C1 segment of cervical spinal cord (tissue), 14 donors: Measurements from ENCODE around the gene C1orf21.
A peak's percentile ranks its signal among the peaks of the same experiment; 100 is the strongest.

ENCODE experiments used
- DNase-seq, 14 donors: peaks; one replicate each; lab custom pipeline; 2025; lab: John Stamatoyannopoulos, UW

Gene C1orf21

DNA sequence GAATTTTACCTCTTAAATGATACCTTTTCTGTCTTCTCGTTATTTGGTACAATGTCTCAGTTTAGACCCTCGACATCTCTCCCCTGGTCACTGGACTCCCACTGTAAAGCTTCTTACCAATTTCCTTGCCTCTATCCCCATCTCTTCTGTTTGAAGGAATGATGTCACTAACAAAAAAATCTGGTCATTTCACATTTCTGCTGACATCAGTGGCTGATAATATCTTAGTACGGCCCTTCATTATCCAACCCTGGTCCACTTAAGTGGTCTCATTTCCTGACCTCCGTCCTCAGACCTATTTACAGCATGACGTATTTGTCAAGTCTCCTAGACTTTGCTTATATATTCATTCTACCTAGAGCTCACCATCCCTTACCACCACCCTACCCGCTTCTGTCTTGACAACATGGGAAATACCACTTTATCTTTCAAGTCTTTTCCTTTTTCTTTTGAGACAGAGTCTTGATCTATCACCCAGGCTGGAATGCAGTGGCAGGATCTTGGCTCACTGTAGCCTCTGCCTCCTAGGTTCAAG is 60.9 kb downstream of the C1orf21 start:
- no peak for DNase-seq

- no peak for DNase-seq
These were observed 63.1 kb downstream of the C1orf21 start for GRCh38 chr1:184449916-184450315.

DNA sequence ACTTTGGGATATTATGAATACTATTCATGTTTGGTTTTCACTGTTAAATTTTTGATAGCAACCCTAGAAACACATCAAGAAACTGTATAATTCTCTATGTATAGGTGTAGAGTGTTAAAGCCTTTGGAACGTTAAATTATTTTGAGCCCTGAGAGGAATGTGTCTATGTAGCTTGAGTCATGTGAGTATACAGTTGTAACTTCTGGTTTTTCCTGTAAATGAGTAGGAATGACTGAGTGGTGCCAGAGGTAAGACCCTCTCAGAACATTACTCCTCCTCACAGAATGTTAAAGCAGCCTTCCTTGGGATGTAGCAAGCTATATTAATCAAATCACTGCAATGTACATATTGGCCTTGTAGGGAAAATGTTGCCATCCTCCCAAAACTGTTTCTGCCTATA is 69.0 kb downstream of the C1orf21 start:
- no peak for DNase-seq

DNA sequence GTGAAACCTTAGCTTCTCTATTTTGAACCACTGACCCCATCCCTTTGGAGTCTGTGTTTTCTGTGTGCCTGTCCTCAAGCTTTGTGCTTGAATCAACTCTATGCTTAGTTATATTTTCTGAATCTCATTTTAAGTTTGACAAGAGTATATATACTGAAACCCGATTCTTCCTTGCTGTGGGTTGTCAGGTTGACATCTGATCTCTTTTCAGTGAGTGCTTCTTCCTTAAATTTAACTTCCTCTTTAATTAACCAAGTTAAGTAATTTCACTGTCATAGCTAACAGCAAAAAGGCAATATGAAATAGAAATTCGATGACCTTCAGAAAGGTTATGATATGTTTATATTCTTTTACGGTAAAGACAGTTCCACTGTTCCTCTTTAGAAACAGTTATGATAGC is 69.4 kb downstream of the C1orf21 start:
- DNase-seq: no peak

GRCh38 chr1:184457500-184457899 is 70.7 kb downstream of the C1orf21 start:
- DNase-seq: peak in 1 of 14 donors; percentile 62

- no peak for DNase-seq
These were observed 74.5 kb downstream of the C1orf21 start for GRCh38 chr1:184461321-184461720.

GRCh38 chr1:184462155-184462554 is 75.3 kb downstream of the C1orf21 start:
- DNase-seq: no peak

DNA sequence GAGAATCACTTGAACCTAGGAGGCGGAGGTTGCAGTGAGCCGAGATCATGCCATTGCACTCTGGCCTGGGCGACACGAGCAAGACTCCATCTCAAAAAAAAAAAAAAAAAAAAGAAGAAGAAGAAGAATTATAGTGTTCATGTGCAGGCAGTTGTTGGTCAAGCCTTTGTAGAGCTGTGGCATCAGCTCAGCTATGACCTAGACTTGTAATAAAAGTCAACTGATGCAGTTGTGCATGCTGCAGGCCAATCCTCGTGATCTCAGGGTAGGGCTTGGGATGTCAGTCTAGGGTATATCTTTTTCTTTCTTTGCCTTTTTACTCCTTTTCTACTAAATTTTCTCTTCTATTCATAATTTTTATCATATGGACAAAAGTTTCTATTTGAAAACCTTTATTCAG is 76.2 kb downstream of the C1orf21 start:
- DNase-seq: no peak

DNA sequence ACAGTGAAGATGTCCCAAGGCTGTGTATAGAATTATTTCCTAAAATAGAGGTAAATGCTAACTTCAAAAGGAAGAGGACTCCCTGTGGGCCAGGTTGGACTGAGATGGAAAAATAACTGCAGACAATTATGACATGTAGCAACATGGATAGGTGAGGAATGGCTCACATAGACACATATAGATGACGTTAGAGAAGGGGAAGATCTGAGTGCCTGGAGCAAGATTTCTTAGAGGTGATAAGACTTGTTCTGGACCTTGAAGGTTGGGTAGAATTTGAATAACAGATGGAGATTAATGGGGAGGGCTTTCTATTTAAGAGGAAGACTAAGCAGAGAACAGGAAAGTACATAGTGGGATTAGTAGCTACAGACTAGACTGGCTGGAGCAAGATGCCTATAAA is 76.9 kb downstream of the C1orf21 start:
- DNase-seq: no peak

- DNase-seq: no peak
These were observed 77.9 kb downstream of the C1orf21 start for GRCh38 chr1:184464757-184465156.

GRCh38 chr1:184465489-184466146 is 78.8 kb downstream of the C1orf21 start:
- DNase-seq: no peak

DNA sequence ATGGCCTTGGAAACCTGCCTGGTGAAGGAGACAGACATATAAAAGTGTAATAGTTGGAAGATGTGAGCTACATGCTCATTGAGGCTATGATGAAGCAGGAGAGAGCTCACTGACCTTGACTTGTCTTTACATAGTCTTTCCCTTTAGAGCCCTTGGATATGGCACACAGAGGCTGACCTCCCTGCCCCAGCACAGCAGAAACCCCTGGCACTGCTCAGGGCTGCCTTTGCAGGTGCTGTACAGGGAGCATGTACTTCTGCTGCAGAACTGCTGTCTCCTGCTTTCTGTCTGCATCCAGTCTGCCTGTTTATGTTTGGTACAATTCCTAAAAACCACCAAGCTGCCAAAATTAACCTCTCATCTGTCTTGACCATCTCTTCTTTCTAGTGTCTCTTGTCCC is 80.5 kb downstream of the C1orf21 start:
- DNase-seq: peak in 1 of 14 donors; percentile 17

- peak in 1 of 14 donors; percentile 31 for DNase-seq
These were observed 82.6 kb downstream of the C1orf21 start for GRCh38 chr1:184469396-184469795.

- DNase-seq: peak in 1 of 14 donors; percentile 40
These were observed 84.9 kb downstream of the C1orf21 start for GRCh38 chr1:184471686-184472085.

DNA sequence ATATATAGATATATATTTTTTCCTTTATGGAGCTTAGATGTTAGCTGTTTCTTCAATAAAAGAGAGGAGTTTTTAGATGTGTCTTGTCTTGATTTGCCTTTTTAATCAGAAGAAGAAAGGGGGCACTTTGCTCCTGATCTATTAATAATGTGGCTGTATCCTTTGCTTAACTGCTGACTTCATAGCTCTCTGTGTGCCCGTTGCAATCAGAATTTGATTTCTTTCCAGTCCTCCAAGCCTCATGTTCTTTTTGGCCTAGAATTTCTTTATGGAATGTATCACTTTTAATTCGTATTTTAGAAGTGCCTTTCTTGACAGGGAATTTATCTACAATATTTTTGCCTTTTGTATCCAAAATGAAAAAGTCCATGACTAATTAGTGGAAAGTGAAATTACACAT is 85.3 kb downstream of the C1orf21 start:
- peak in 1 of 14 donors; percentile 42 for DNase-seq

DNA sequence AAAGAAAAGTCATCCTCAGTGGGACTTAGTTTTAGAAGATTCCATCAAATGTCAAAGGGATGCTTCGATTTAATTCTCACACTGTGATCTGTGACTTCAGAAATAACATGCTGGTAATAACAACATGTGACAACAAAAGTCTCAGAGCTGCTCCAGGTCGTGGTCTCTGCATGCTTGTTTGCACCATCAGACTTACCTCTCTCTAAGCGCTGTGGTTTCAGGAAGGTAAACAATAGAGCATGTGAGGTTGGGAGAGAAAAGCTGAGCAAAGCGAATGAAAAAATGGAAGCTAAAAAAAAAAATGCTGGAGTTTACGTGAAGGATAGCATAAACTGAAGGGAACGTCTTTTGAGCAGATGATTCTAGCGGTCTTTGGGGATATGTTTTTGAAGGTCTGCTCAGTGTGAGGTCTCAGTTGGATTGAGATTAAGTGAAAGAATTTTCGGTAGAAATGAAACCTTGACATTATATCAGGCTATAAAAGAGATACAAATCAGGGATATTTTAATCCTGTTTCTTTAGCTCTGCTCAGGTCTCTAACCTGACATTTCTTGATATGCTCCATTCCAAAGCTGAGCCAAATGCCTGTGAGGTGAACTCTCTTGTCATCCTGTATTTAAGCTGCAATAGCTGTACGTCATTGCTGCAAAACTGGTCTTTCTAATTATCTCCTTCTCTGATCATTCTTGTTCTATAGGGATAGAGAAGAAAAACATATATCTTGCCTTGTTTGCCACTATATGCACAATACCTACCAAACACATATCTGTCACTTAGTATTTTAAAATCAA is 86.5 kb downstream of the C1orf21 start:
- peak in 1 of 14 donors; percentile 49 for DNase-seq

DNA sequence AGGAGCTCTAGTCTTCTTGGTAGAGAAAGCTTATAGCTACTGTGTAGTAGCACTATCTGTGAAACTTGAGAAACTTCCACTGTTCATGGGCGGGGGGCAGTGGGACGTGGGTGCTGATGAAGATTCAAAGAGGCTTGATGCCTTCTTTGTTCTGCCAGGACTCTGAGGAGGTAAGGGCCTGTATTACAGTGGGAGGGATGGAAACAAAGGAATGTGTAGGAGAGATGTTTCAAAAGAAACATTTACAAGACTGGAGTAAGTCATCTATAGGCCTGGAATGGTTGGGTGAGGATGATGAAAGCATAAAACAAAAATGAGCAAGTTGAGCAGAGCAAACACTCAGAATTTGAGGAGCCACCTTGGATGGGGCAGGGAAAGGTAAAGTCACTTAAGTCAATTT is 89.4 kb downstream of the C1orf21 start:
- no peak for DNase-seq

- no peak for DNase-seq
These were observed 92.8 kb downstream of the C1orf21 start for GRCh38 chr1:184479435-184480167.

GRCh38 chr1:184480736-184481135 is 93.9 kb downstream of the C1orf21 start:
- DNase-seq: no peak

- DNase-seq: peak in 4 of 14 donors; percentile 9 to 57 (median 50)
These were observed 95.3 kb downstream of the C1orf21 start for GRCh38 chr1:184482136-184482535.

- DNase-seq: no peak
These were observed 96.4 kb downstream of the C1orf21 start for GRCh38 chr1:184483101-184483683.
